Daoy (cell line): ENCODE measurements around the gene SUSD5. TPM values are rescaled to one million over a fixed set of nuclear protein-coding genes. Genes with fewer than 3 reads are reported as not detected.
"Not testable (repeated sequence)": the region's sequence is repeated elsewhere in the genome, so short reads cannot be mapped to it uniquely, and the experiment has no call there.

ENCODE experiments used
- DNase-seq: peaks from one replicate; pipeline ENCODE4 v3.0.0-alpha.2; 2015; ENCODE audit warnings: low read depth
- total RNA-seq: library from RNA; depleted of rRNA; stranded (reverse); fragments of >200 nt; shearing (Covaris generic); gene quantifications from 2 replicates; pipeline ENCODE4 v1.2.3, GENCODE V29; 2014

Gene SUSD5
- total RNA-seq, 1 experiment from 2014 or later = 5.9 TPM

DNA sequence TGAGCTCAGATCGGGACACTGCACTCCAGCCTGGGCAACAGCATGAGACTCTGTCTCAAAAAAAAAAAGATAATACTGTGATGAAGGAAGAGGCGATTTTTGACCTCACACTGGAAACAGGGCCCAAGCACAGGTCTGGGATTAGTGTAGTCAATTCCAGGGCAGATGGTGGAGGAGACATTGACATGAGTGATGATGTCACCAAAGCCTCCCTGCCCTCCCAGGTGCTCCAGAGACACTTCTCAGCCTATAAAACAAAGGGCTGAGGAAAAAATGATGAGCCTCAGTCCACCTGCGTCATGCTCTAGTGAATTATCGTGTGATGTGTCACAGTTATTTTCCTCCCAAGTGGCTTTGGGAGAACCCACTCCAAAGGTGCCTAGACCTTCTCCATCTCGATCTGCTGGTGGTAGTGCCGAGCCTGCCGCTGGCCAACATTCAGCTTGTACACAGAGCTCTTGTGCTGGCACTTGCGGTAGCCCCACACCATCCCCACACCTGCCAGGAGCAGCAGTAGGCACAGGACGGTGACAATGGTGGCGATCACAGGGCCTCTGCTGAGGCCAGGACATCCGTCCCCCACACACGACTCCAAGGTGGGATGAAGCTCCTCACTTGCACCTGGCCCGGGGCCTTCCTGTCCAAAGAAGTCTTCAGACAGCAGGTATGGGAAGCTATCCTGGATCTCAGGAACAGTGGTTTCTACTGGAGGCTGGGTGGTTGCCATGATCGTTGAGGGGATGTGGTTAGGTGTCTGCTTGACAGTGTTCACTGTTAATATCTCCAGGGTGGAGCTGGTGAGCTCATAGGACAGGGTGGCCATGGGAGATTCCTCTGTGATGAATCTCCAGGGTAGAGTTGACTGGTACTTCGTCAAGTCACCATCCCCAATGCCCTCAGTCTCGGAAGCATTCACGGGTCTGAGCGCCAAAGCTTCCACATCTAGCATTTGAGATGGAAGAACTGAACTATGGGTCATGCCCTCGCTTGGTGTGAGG lies 65.9 kb downstream of the SUSD5 start:
- DNase-seq = peak; percentile 29

DNA sequence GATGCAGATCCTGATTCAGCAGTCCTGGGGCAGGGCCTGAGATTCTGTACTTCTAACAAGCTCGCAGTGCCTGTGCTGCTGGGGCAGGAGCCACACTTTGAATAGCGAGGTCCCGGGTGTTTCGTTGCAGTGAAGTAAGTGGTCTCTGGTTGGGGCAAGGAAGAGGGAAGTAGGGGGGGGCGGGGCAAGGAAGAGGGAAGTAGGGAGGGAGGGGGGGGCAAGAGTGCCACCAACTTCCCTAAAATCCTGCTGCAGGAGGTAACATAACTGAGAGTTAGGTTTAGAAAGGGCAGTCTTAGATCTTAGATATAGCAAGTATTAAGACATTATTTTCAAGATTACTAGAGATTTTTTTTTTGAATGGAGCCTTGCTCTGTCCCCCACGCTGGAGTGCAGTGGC lies 69.3 kb downstream of the SUSD5 start:
- DNase-seq = no peak

DNA sequence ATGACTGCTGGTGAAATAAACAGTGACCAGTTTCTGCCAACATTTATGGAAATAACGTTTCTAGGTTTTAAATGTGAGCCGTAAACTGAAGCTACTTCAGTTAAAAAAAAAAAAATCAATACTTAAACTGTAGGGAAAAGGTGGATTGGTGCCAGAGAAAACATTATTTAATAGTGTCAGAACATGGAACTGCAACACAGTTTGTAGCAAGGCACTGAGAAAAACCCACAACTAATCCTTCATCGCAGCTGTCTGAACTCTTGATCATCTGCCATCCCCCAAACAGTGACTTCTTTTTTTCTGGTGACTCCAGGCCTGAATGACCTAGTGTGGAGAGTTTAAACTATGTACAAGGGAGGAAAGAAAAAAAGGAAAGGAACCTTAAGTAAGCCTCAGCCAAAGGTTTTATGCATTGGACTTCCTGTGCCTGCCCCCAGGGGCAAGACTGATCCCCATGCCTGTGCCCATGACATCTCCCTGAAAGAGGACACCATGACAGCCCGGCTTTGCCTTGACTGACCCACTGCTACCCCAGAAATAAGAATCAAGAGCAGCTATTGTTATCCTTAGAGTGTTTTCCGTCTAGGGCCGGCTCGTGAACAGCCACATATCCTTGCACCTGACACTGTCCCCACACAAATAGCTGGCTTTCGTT lies 71.7 kb downstream of the SUSD5 start:
- peak; percentile 25 for DNase-seq

DNA sequence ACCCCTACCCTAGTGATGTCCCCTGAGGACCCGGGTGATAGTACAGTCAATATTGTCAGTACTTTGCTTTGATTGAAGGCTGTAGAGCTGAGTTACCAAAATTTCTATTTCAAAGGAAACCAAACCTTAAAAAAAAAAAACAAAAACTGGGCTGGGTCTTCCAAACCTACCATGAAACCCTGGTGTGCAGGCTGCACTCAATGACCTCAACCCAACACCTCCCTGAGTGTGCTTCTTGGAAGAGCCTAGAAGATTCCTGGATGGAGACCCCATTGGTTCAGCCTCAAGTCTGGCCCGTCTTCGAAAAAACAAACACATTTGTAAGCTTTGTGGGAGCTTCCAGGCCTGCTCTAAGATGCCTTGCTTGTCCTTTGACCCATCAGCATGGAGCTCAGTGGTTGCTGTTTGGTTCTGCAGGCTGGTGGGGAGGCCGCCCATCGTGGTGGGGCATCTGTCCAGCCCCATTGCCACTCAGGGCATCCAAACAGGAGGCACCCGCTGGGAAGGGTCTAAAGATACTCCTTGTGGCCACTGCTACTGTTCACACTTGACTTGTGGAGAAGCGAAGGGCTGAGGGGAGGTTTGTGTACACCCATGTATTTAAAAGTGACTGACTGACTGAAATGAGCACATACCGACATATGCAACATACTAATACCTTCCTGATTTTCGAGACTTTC lies 72.6 kb downstream of the SUSD5 start:
- no peak for DNase-seq

DNA sequence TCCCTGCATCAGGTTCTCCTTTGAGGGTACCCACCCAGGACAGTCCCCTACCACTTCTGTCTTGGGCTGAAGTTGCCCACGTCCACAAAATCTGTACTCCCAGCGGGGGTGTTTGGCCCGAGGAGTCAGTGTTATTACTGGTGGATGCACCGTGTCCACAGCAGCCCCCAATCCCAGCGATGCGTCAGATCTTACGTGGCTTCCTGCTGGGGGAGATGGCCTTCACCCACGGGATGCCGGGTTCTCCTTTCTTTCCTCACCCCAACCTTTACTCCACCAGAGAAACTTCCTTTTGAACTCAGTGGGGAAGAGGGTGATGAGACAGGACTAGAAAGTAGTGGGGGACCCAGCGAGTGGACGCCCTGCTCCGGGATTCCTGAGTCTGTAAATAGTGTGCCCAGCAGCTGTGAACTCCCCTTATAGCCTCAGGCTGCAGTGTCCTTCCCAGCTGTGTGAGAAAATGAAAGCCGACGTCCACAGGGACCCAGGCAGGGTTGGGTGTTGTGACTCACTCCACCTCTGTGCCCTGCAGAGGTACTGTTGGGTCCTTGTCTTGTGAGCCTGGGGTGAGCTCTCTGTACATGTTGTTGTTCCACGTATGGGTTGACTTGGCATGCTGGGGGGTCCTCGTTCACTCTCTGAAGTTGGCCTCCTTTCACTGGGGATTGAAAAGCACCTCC lies 73.2 kb downstream of the SUSD5 start:
- no peak for DNase-seq

DNA sequence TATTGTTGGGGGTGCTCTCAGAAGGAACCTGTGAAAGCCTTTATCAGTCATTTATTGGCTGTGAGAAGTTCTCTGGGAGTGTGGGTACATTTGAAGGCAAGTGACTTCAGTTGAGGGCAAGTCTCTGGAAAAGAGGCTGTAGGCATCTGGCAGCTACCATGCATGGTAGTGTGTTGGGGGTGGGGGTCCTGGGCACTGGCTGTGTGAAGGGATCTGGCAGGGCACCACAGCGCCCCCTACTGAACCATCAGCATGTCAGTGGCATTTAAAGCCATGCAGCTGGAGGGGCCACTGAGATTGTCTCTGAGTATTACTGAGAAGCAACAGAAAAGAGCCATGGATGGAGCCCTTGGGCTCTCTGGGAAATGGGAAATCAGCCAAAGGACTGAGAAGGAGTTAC lies 74.2 kb downstream of the SUSD5 start:
- DNase-seq = peak; percentile 24

DNA sequence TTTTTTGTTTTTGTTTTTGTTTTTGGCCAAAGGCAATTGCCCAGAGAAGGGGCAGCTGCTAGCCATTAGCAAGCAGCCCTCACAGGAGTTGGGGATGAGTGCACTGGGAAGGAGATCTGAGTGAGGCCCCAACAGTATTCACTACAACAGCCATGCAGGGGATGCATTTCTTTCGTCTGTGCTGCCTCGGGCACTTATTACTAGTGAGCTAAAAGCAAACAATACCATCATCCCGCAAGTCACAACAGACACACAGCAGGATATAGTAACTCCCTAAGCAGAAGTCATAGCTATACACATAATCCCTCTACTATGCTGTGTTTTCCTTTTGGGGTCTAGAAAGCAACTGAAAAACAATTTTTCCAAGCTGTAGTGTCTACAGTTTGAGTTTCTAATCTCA lies 77.6 kb downstream of the SUSD5 start:
- no peak for DNase-seq

DNA sequence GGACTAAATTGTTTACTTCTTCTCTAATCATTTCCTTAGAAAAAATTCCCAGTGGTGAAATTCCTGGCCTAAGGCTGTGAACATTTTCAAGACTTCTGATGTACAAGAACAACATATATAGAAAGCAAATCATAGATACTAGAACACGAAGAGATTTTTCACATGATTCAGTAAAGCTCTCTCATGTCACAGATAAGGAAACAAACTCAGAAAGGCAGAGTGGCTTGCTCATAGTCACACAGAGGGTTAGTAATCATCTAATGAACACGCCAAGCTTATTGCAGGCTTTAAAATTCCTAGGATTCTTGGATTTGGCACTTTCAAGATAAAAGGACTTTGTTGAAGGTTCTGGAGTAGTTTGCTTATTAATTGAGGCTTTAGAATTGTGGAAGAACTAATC lies 78.6 kb downstream of the SUSD5 start:
- no peak for DNase-seq

DNA sequence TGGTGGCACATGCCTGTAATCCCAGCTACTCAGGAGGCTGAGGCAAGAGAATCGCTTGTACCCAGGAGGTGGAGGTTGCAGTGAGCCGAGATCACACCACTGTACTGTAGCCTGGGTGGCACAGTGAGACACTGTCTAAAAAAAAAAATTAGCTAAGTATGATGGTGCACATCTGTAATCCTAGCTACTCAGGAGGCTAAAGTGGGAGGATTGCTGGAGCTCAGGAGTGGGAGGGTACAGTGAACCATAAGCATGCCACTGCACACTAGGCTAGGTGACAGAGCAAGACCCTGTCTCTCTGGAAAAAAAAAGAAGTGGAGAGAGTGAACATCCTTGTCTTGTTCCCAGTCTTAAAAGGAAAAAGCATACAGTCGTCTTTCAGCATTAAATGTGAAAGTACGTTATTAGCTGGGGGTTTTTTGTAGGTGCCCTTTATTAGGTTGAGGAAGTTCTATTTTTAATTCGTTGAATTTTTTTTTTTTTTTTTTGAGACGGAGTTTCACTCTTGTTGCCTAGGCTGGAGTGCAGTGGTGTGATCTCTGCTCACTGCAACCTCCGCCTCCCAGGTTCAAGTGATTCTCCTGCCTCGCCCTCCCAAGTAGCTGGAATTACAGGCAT lies 79.5 kb downstream of the SUSD5 start:
- not testable (repeated sequence) for DNase-seq

DNA sequence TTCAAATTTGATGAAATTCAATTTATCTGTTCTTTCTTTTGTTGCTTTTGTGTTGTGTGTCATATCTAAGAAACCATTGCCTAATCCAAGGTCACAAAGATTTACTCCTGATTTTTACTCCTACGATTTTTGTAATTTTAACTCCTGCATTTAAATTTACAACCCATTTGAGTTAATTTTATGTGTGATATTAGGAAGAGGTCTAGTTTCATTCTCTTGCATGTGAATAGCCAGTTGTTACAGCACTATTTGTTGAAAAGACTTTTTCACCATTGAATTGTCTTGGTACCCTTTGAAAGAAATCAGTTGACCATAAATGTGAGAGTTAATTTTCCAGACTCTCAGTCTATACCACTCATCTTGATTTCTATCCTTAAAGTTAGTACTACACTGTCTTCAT lies 80.9 kb downstream of the SUSD5 start:
- no peak for DNase-seq

DNA sequence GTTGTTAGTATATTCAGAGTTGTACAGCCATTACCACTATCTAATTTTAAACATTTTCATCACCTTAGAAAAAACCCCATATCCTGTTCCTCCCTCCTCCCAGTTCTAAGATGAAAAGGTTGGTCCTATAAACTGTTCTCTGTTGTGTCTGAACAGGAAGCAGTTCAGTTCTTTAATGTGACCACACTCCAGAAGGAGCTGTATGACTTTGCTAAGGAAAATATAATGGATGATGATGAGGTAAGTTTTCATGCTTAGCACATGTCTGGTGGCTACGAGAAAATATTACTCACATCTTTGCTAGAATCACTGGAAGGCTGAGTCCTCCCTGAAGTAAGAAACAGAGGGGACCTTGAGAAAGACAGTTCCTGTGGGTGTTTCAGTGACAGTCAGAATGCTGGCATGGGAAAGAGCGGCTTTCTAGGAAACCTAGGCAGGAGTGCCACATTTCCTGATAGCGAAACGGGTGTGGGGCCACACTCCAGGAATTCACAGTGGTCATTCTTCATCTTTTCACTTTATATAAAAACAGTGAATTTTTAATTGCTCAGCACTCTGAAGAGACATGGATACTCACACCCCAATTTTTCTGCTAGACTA lies 84.5 kb downstream of the SUSD5 start:
- DNase-seq = peak; percentile 36

DNA sequence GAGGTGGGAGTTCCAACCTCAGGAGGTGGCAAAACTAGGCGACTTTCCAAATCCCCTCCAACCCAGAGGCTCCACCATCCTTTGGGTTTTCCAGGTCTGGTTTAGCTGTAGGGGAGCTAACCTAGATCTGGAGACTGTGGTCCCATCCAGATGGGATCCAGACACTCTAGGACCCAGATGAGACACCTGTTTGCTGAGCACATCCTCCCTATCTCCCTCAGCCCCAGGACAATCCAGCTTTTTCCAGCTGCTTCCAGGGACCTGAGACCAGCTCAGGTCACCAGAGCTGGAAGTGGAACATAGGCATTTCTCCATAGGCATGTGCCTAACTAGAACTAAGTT lies 86.6 kb downstream of the SUSD5 start:
- DNase-seq = no peak

DNA sequence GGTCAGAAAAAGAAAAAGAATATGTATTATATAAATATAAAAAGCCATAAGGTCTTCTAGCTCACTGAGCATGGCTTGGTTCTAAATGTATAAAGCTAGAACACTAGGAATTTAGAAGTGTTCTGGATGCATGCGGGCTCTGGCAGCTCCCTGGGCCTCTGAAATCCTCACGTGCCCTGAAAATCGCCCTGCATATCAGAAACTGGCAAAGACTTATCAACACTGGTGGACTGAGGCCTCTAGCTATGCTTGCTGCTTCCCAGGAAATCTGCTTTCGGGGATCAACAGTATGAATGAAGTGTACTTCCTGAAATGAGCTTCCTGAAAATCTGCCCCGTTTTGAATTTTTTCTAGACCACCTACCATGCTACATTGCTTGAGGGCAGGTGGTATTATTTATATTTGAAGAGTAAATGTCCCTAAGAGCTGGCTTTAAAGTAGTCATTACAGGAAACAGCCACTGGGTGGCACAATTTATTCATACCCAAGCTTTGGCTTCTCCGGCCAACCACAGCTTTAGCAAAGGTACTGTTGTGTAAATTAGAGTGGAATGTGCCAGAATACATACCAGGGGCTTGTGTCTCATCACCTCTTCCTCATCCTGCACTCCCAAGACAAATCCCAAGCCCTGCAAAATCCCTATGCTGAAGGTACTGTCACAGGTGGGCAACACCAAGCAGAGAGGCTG lies 87.1 kb downstream of the SUSD5 start:
- peak; percentile 50 for DNase-seq

DNA sequence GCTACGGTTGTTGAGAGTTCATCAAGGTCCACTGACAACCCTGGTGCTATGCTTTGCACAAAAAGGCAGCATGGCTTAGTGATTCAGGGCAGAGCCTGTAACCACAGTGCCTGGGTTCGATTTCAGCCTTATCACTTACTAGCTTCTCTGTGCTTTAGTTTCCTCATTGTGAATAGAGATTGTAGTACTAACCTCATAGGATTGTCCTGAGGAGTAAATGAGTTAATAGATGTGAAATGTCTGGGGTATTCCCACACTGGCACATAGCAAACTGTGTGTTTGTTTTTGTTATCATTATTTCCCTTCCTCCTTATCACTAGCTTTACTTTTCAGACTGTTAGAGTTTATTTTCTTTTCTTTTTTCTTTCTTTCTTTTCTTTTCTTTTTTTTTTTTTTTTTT lies 88.5 kb downstream of the SUSD5 start:
- no peak for DNase-seq

DNA sequence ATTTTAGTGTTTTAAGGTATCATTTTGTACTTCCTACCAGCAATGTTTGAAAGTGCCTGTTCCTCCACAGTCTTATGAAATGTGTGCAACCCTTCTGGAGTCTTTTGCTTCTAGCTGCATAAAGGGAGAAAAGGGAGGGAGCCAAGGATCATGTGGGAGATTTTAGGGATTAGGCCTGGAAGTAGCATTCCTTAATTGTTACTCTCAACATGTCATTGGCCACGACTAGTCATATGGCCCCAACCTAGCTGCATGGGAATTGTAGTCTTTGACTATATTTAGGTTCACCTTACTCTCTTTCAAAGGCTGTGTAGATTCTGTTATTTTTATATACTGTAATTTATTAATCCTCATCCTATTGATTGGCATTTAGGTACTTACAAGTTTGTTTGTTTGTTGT lies 89.9 kb downstream of the SUSD5 start:
- DNase-seq = no peak

DNA sequence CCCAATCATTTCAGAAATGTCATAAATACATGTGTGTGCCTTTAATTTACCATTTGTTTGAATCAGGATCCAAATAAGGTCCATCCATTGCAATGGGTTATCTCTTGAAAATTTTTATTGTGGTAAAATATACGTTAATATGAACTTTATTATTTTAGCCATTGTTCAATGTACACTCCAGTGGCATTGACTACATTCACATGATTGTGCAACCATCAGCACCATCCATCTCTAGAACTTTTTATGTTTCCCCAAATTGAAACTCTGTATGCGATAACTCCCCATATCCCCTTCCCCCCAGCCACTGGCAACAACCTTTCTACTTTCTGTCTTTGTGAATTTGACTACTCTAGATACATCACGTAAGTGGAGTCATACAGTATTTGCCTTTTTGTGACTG lies 92.8 kb downstream of the SUSD5 start:
- DNase-seq = no peak

DNA sequence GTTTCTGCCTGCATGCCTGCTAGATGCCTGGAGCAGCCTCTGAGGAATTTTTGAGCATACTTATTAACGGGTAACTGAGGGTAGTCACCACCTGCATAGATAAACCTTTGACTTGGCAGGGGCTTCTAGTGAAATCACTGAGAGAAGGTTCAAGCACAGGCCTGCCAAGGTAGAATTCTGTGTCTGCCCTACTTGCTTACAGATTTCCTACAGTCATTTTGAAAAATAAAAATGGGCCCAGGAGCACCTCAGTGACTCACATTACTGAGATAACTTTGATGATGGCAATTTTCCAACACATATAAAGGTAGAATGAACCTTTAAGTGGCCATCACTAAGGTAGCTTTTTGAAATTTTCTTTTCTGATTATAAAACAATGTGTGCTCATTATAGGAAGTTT lies 94.0 kb downstream of the SUSD5 start:
- no peak for DNase-seq

DNA sequence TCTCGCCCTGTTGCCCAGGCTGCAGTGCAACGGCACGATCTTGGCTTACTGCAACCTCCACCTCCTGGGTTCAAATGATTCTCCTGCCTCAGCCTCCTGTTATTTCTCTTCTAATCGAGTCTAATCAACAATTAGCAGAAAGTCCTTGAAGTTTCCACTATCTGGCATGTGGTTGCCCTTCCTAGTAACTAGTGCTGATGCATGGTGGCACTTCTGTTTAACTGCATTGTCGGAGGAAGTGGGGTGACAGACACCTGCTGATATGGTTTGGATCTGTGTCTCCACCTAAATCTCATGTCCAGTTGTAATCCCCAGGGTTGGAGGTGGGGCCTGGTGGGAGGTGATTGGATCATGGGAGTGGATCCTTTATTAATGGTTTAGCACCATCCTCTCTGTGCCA lies 95.6 kb downstream of the SUSD5 start:
- no peak for DNase-seq

DNA sequence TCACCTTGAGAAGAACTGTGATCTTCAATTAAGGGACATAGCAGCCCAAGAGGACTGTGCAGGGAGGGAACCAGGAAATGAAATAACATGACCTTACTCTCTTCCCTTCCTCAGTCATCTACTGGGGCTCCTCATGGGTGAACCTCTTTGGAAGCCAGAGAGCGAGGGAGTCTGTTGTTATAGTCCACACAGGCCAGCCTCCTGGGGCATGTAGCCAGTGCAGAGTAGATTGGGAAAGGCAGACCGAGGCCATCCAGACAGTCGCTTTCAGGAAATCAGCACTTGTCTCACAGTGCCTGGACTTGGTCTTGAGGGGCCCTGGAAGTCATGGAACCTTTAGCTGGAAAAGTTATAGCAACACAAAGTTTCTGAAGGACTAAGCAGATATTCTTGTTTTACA lies 98.7 kb downstream of the SUSD5 start:
- DNase-seq = no peak

DNA sequence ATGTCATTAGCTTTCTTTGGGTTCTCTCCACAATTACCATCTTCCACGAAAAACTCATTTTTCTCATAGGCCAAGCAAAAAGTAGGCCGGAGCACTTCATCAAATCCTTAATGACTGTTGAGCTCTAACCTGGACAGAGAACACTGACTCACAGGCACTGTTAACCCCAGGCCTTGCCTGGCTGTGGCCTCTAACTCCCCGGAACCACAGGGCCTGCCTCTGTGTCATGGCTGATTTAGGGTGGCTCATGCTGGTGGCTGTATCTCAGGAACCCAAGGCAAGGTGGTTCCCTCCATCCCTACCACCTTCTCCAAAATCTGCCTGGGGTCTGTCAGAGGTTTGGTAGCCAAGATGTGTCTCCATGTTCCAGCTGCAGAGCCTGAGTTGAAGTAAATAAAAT lies 101.1 kb downstream of the SUSD5 start:
- no peak for DNase-seq
